Loucy (cell line): Measurements from ENCODE around the gene ILDR1.
"Not testable (repeated sequence)": the region's sequence is repeated elsewhere in the genome, so short reads cannot be mapped to it uniquely, and the experiment has no call there.

ENCODE experiments used
- H2AFZ ChIP-seq: fragments of 200-600 bp; sonication (generic); 2 replicates; pipeline ENCODE4 v1.6.0; 2016; ENCODE audit warnings: antibody characterized with exemption, mild to moderate bottlenecking, low read length, moderate library complexity
- H3F3A ChIP-seq: fragments of 200-600 bp; 2 replicates; pipeline ENCODE4 v1.6.0; 2016; ENCODE audit warnings: antibody characterized with exemption, low read depth, mild to moderate bottlenecking
- H3K27me3 ChIP-seq: fragments of 200-600 bp; sonication (generic); 2 replicates; pipeline ENCODE4 v1.6.1; 2014; ENCODE audit warnings: low read length, mild to moderate bottlenecking; ENCODE audit not compliant: insufficient read depth, poor library complexity, severe bottlenecking
- H3K36me3 ChIP-seq: fragments of 200-600 bp; sonication (generic); 2 replicates; pipeline ENCODE4 v1.6.1; 2016; ENCODE audit warnings: low read length; ENCODE audit not compliant: insufficient read depth
- H3K4me1 ChIP-seq: fragments of 200-600 bp; sonication (generic); 2 replicates; pipeline ENCODE4 v1.5.1; 2014; ENCODE audit warnings: low read length, mild to moderate bottlenecking; ENCODE audit not compliant: insufficient read depth, poor library complexity, severe bottlenecking
- H3K4me2 ChIP-seq: fragments of 200-600 bp; sonication (generic); 2 replicates; pipeline ENCODE4 v1.6.0; 2014; ENCODE audit warnings: antibody characterized with exemption, low read length, low read depth, mild to moderate bottlenecking; ENCODE audit not compliant: poor library complexity, severe bottlenecking
- H3K4me3 ChIP-seq: fragments of 200-600 bp; sonication (generic); 2 replicates; pipeline ENCODE4 v1.5.1; 2014; ENCODE audit warnings: low read length, mild to moderate bottlenecking, mixed read lengths; ENCODE audit not compliant: poor library complexity, severe bottlenecking
- H3K79me2 ChIP-seq: fragments of 200-600 bp; sonication (generic); 2 replicates; pipeline ENCODE4 v1.6.1; 2014; ENCODE audit warnings: low read length; ENCODE audit not compliant: insufficient read depth
- H3K9ac ChIP-seq: fragments of 200-600 bp; sonication (generic); 2 replicates; pipeline ENCODE4 v1.6.0; 2014; ENCODE audit warnings: mild to moderate bottlenecking, low read depth, low read length, moderate library complexity; ENCODE audit not compliant: poor library complexity, severe bottlenecking
- H3K9me2 ChIP-seq: fragments of 200-600 bp; sonication (generic); replicated peaks from 2 replicates; pipeline ENCODE4 v1.6.1; 2016; ENCODE audit warnings: low read depth, low read length, mixed read lengths
- H3K9me3 ChIP-seq: fragments of 200-600 bp; sonication (generic); 2 replicates; pipeline ENCODE4 v1.6.1; 2014; ENCODE audit warnings: mild to moderate bottlenecking, antibody characterized with exemption, low read length, low read depth; ENCODE audit not compliant: insufficient read depth
- H4K20me1 ChIP-seq: fragments of 200-600 bp; sonication (generic); 2 replicates; pipeline ENCODE4 v1.6.0; 2014; ENCODE audit warnings: antibody characterized with exemption, low read length, mild to moderate bottlenecking; ENCODE audit not compliant: insufficient read depth, poor library complexity, severe bottlenecking
- EZH2phosphoT487 ChIP-seq: fragments of 200-600 bp; IDR thresholded peaks from 2 replicates; pipeline ENCODE4 v1.6.1; 2018; ENCODE audit warnings: antibody characterized with exemption, mild to moderate bottlenecking, moderate library complexity, borderline replicate concordance
- TF ChIP-seq, protein P1 (sequence below): fragments of 200-600 bp; sonication (generic); conservative IDR thresholded peaks from 2 replicates; pipeline ENCODE4 v1.5.1; 2014; ENCODE audit warnings: mild to moderate bottlenecking, antibody characterized with exemption, low read length

The ILDR1 gene

GRCh38 chr3:122055215-122055614 lies 33.2 kb upstream of the ILDR1 start, which contains the start of gene CD86:
Gene CD86 (plus strand): TSS chr3:122055362. CDS start chr3:122055490, 128 bp downstream.
- Histone ChIP-seq H3K36me3 (no peaks in the 10 kb centered on the region), H3K9me2 (no peaks in the 10 kb centered on the region), H3K4me3 (no peak within 1 kb of the TSS), H3F3A (no peaks in the 10 kb centered on the region), H2AFZ (no peak within 1 kb of the TSS), H3K79me2 (no peaks in the 10 kb centered on the region), H3K9ac (no peak within 1 kb of the TSS), H3K4me2 (no peak within 1 kb of the TSS), H4K20me1 (no peaks in the 10 kb centered on the region), H3K4me1 (no peaks in the 10 kb centered on the region), H3K27me3 (no peaks in the 10 kb centered on the region), H3K9me3 (no peaks in the 10 kb centered on the region)
- TF ChIP-seq, protein P1, sequence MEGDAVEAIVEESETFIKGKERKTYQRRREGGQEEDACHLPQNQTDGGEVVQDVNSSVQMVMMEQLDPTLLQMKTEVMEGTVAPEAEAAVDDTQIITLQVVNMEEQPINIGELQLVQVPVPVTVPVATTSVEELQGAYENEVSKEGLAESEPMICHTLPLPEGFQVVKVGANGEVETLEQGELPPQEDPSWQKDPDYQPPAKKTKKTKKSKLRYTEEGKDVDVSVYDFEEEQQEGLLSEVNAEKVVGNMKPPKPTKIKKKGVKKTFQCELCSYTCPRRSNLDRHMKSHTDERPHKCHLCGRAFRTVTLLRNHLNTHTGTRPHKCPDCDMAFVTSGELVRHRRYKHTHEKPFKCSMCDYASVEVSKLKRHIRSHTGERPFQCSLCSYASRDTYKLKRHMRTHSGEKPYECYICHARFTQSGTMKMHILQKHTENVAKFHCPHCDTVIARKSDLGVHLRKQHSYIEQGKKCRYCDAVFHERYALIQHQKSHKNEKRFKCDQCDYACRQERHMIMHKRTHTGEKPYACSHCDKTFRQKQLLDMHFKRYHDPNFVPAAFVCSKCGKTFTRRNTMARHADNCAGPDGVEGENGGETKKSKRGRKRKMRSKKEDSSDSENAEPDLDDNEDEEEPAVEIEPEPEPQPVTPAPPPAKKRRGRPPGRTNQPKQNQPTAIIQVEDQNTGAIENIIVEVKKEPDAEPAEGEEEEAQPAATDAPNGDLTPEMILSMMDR = no peak

GRCh38 chr3:122052968-122053367 lies 30.9 kb upstream of the ILDR1 start:
- Histone ChIP-seq H3K9ac (no peak overlapping the region), H3K9me2 (0 out of 2 replicates have a peak, but pooled peaks cover 3% of the 10 kb centered on the region), H3K36me3 (no peaks in the 10 kb centered on the region), H4K20me1 (no peaks in the 10 kb centered on the region), H3K27me3 (no peaks in the 10 kb centered on the region), H3K4me3 (no peak overlapping the region), H2AFZ (peak overlapping the region; percentile 51), H3F3A (no peaks in the 10 kb centered on the region), H3K9me3 (no peaks in the 10 kb centered on the region), H3K4me2 (no peak overlapping the region), H3K79me2 (no peaks in the 10 kb centered on the region), H3K4me1 (no peaks in the 10 kb centered on the region)
- no peak for TF ChIP-seq EZH2phosphoT487
- TF ChIP-seq, protein P1 = no peak

GRCh38 chr3:122047773-122048172 lies 25.7 kb upstream of the ILDR1 start:
- H3F3A ChIP-seq, H3K79me2 ChIP-seq, H2AFZ ChIP-seq, H3K4me2 ChIP-seq, H3K9me3 ChIP-seq, H3K4me1 ChIP-seq, H3K27me3 ChIP-seq, H3K36me3 ChIP-seq, H3K9me2 ChIP-seq, H3K4me3 ChIP-seq, H4K20me1 ChIP-seq, H3K9ac ChIP-seq: not testable (repeated sequence)

- not testable (repeated sequence) for H3K4me2 ChIP-seq, H4K20me1 ChIP-seq, H3K9me3 ChIP-seq, H3F3A ChIP-seq, H3K9ac ChIP-seq, H3K27me3 ChIP-seq, H3K9me2 ChIP-seq, H3K36me3 ChIP-seq, H3K79me2 ChIP-seq, H3K4me1 ChIP-seq, H3K4me3 ChIP-seq, H2AFZ ChIP-seq
Observed at GRCh38 chr3:122047296-122047695, 25.2 kb upstream of the ILDR1 start.
